Ascending aorta (tissue), 2 donors: Measurements from ENCODE around the gene RRP7A. TPM values are rescaled to one million over a fixed set of nuclear protein-coding genes. Genes with fewer than 3 reads are reported as not detected.
"Not testable (repeated sequence)": the region's sequence is repeated elsewhere in the genome, so short reads cannot be mapped to it uniquely, and the experiment has no call there.

Source experiments
- DNase-seq, 2 donors: peaks; one replicate each; pipeline ENCODE4 v3.0.0-alpha.2; 2019; ENCODE audit warnings: low spot score in 2 of 2
- H3K27ac ChIP-seq, 2 donors: fragments of 200-600 bp; sonication (generic); one replicate each; pipeline ENCODE4 v1.5.1; 2016 to 2017; ENCODE audit warnings: mild to moderate bottlenecking in 1 of 2
- H3K27me3 ChIP-seq: fragments of 200-600 bp; sonication (generic); one replicate; pipeline ENCODE4 v1.5.1; 2017
- H3K36me3 ChIP-seq, 2 donors: fragments of 200-600 bp; sonication (generic); one replicate each; pipeline ENCODE4 v1.5.1; 2016
- H3K4me1 ChIP-seq, 2 donors: fragments of 200-600 bp; sonication (generic); one replicate each; pipeline ENCODE4 v1.5.1; 2016 to 2017; ENCODE audit warnings: mild to moderate bottlenecking in 1 of 2
- H3K4me3 ChIP-seq, 2 donors: fragments of 200-600 bp; sonication (generic); one replicate each; pipeline ENCODE4 v1.5.1; 2016 to 2017; ENCODE audit warnings: mild to moderate bottlenecking in 1 of 2
- H3K9me3 ChIP-seq, 2 donors: fragments of 200-600 bp; sonication (generic); one replicate each; pipeline ENCODE4 v1.5.1; 2016
- CTCF ChIP-seq, 3 experiments: fragments of 200-600 bp in 2 of 3; fragments of 450-650 bp in 1 of 3; sonication (generic) in 2 of 3; IDR thresholded peaks; one replicate each; pipeline ENCODE4 v1.5.1; 2016 to 2019; ENCODE audit warnings: antibody characterized with exemption in 3 of 3, mild to moderate bottlenecking in 1 of 3, moderate library complexity in 1 of 3
- intact Hi-C: fragments of 100-400 bp; cut with DNase I; formaldehyde crosslinking; loops from one replicate; pipeline ENCODE4 v1.15.1; 2023
- total RNA-seq: library from RNA; depleted of rRNA; stranded (reverse); fragments of >200 nt; gene quantifications from one replicate; pipeline ENCODE4 v1.1.0, GENCODE V29; 2016

Gene RRP7A
- total RNA-seq, 1 donor from 2014 or later, result 50.0 TPM

DNA sequence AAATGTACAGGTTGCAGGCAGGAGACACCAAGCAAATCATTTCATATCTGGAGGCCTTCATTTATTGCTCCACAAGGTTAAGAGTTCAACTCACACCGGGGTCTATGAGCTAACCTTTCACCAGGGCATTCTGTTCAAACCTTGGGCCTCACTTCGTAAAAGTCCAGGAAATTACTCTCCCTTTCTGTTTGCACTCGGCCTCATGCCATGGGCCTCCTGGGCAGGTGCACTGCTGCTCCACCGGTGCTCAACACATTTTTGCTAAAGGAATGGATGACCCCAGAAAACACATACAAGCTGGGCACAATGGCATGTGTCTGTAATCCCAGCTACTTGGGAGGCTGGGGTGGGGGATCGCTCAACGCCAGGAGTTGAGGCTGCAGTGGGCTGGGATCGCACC is 16.6 kb upstream of the RRP7A start:
- Histone ChIP-seq H3K36me3 (no peaks in the 10 kb centered on the region), H3K4me3 (no peak overlapping the region), H3K27ac (no peak overlapping the region), H3K9me3 (no peaks in the 10 kb centered on the region), H3K4me1 (no peaks in the 10 kb centered on the region), H3K27me3 (no peaks in the 10 kb centered on the region)
- no peak for TF ChIP-seq CTCF (IDR thresholded peaks at IDR 0.05)
- no peak for DNase-seq
- intact Hi-C loops, result no loop called here

DNA sequence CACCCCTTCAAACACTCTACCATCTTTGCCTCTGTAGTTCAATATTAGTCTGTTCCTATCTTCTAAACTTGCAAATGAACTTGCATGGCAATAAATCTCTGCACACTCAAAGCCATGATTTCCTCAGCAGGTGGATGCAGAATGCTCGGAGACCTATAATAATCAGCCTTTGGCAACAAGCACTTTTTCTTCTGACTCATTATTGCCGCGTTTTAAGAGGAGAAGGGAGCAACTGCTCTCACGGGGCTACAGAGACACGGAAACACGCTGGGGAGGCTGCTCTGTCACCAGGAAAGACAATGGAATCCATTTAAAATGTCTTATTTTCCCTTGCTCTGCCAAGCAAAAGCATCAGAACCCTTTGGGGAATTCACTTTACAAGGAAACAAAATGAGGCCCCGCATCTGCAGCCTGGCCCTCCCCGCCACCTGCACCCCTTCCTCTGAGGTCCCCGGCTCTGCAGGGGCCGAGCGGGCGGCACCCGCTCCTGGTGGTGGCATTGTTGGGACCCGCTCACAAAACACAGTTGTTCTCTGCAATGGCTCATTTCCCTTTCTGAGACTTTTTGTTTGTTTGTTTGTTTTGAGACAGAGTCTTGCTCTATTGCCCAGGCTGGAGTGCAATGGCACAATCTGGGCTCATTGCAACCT is 15.6 kb upstream of the RRP7A start:
- intact Hi-C loops, H3K27me3 ChIP-seq: not testable (repeated sequence)

DNA sequence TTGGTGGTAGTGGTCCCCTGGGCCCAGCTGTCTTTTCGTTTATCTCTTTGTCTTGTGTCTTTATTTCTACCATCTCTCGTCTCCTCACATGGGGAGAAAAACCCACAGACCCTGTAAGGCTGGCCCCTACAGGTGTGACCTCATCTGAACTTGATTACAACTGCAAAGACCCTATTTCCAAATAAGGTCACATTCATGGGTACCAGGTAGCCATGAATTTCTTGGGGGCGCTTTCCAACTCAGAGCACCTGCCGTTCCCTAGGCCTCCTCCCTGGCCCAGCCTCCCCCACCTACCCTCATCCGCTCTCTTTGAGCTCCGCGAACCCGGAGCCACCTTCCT is 14.0 kb upstream of the RRP7A start:
- no peak for TF ChIP-seq CTCF (IDR thresholded peaks at IDR 0.05)
- no peak for DNase-seq
- no peak overlapping the region for H3K27ac ChIP-seq
- H3K36me3 ChIP-seq, result no peaks in the 10 kb centered on the region
- intact Hi-C loops, result no loop called here
- no peak overlapping the region for H3K4me3 ChIP-seq
- no peaks in the 10 kb centered on the region for H3K9me3 ChIP-seq
- no peaks in the 10 kb centered on the region for H3K4me1 ChIP-seq
- no peaks in the 10 kb centered on the region for H3K27me3 ChIP-seq

More for the DNA sequence above, 15.6 kb upstream of the RRP7A start:
- not testable (repeated sequence) for H3K4me3 ChIP-seq, H3K36me3 ChIP-seq, H3K27ac ChIP-seq, H3K9me3 ChIP-seq, DNase-seq, H3K4me1 ChIP-seq

DNA sequence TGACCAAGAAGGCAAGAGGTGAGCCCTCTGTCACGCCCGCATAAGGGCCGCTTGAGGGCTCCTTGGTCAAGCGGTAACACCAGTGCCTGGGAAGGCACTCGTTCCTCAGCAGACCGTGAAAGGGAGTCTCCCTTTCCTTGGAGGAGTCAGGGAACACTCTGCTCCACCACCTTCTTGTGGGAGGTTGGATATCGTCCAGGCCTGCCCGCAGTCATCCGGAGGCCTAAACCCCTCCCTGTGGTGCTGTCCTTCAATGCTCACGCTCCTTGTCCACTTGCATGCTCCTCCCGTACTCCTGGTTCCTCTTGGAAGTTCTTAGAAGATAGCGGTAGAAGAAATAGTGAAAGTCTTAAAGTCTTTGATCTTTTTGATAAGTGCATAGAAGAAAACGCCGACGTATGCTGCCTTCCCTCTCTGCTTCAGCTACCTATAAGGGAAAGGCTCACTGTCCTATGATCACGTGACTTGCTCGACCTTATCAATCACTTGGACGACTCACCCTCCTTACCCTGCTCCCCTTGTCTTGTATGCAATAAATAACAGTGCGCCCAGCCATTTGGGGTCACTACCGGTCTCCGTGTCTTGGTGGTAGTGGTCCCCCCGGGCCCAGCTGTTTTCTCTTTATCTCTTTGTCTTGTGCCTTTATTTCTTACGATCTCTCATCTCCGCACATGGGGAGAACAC is 11.9 kb upstream of the RRP7A start:
- H3K27ac ChIP-seq, H3K4me3 ChIP-seq, H3K36me3 ChIP-seq, intact Hi-C loops, H3K4me1 ChIP-seq, H3K27me3 ChIP-seq, H3K9me3 ChIP-seq, DNase-seq: not testable (repeated sequence)

DNA sequence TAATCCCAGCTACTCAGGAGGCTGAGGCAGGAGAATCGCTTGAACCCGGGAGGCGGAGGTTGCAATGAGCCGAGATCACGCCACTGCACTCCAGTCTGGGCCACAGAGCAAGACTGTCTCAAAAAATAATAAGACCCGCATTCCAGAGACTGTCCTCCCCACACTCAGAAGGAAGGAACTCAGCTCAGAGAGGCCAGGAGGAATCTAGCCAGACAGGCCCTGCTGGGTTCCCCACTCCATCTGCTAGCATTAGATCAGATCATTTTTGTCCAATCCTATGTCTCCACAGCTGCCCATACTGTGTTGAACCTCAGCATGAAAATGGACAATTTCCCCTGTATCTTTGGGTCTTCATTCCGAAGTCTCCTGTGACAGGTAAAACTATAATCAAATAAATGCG is 9.8 kb upstream of the RRP7A start:
- DNase-seq, H3K9me3 ChIP-seq, H3K36me3 ChIP-seq, H3K4me1 ChIP-seq, H3K27ac ChIP-seq, H3K27me3 ChIP-seq, intact Hi-C loops, H3K4me3 ChIP-seq: not testable (repeated sequence)

DNA sequence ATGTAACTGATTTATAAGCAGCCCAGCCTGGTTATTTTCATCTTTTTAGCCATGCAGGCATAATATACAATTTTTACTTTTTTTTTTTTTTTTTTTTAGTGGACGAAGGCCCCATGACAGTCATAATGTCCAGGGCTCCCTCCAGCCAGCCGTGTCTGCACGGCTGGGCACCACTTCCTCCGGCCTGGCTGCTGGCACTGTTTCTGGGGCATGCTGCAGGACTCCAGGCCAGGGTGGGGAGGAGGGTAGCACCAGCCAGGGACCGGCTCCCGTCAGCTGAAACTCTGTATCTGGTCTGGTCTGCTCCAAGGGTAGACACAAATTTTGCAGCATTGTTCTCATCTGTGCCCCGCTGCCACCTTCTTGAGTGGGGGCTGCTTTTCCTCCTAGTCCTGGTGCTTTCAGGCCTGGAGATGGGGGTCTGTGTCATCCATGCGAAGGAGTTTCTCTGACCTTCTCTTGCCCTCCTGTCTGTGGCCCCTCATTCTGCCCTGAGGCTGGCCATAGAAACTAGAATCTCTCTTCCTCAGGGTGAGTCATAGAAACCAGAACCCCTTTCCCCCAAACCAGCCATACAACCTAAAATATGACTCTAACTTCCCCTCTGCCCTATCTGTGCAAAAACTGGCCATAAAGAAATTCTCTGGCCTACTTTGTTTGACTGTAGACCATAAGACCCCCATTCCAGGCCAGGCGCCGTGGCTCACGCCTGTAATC is 9.2 kb upstream of the RRP7A start:
- Histone ChIP-seq H3K4me1 (no peaks in the 10 kb centered on the region), H3K27ac (no peak overlapping the region), H3K9me3 (no peaks in the 10 kb centered on the region), H3K4me3 (no peak overlapping the region), H3K27me3 (no peaks in the 10 kb centered on the region), H3K36me3 (no peaks in the 10 kb centered on the region)
- DNase-seq, result no peak
- intact Hi-C loops, result no loop called here
- no peak for TF ChIP-seq CTCF (IDR thresholded peaks at IDR 0.05)

GRCh38 chr22:42522546-42522945 is 3.0 kb upstream of the RRP7A start:
- no peak for DNase-seq
- TF ChIP-seq CTCF (IDR thresholded peaks at IDR 0.05), result no peak
- intact Hi-C loops, result no loop called here
- Histone ChIP-seq H3K9me3 (no peaks in the 10 kb centered on the region), H3K4me3 (no peak overlapping the region), H3K4me1 (peaks cover 0 to 3% of the 10 kb centered on the region in 2 donors), H3K36me3 (no peaks in the 10 kb centered on the region), H3K27me3 (no peaks in the 10 kb centered on the region), H3K27ac (no peak overlapping the region)
